Endometrium (tissue), 2 donors: ENCODE results near the gene TCF15.

Source experiments
- FAIRE-seq: peaks from 2 replicates; lab custom pipeline; 2012; peaks lifted over from hg19 to GRCh38; lab: Jason Lieb, UNC
- donor health status: control.
- donor health status: control.

TCF15 gene, protein sequence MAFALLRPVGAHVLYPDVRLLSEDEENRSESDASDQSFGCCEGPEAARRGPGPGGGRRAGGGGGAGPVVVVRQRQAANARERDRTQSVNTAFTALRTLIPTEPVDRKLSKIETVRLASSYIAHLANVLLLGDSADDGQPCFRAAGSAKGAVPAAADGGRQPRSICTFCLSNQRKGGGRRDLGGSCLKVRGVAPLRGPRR

DNA sequence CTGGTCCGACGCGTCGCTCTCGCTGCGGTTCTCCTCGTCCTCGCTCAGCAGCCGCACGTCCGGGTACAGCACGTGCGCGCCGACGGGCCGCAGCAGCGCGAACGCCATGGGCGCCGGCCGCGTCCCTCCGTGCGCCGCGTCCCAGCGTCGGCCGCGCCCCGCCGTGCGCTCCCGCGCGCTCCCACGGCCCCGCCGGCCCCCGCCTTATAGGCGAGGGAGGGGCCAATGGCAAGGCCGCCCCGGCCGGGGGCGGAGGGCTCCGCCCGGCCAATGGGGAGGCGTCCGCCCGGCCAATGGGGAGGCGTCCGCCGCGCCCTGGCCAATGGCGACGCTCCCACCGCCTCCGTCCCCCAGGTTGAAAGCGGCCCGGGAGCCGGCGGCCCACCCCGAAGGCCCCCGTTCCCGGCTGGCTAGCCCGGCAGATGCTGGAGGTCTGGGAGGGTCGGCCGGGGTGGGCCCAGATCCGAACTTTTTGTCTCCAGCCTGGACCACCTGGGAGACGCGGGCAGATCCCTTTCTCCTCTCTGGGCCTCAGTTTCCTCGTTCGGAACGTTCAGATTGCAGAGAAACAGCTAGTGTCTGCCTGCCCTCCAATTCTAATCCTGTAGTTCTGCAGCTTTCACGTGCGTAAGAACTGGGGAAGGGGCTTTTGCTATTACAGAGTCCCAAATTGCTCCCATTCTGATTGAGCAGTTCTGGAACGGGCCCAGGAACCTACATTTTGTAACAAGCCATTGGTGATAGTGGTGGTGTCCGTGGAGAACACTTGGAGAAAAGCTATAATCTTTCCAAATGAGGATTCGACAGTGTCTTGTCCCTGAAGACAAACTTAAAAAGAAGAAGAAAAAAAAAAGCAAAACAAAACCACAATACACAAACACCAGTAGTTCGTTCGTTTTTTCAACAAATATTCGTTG, at the start of gene TCF15:
Gene TCF15 (minus strand): TSS at position 180 of the 917 bp plus-strand sequence. CDS start 72 bp downstream, at position 108.
- FAIRE-seq: no peak

DNA sequence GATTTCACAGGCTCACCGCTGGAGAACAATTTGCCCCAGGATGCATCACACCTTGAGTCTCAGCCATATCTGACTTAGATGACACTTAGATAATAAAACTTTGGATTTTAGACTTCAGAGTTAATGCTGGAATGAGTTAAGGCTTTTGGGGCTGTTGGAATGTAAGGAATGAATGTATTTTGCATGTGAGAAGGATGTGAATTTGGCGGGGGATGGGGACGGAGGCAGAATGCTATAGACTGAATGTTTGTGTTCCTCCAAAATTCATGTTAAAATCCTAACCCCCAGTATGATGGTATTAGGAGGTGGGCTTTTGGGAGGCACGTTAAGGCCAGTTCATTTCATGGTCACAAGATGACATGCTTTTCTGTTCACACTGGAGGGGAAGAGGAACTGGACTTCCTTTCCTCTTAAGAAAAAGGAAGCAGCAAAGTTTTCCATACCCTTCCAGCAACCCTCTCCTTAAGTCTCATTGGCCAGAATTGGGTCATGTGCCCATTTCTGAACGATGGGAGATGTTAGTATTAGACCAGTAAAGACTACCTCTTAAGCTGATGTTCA, 48.7 kb upstream of the TCF15 start:
- FAIRE-seq: no peak

DNA sequence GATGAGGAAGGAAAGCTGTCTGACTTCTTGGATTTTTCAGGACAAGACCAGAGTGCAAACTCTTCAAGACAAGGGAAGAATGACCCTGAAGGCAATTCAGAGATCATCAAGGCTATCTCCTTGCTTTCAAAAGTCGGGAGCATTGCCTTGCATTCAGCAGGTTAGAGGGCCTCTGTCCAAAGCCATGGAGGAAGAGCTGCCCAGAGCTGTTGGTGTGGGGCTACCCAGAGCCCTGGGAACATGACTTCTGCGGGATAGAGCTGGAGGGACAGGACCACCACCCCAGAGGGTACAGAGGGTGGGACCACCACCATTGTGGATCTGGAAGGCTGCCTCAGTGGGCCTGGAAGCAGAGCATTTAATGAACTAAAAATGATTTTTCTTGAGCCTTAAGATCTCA, 48.1 kb upstream of the TCF15 start:
- FAIRE-seq: no peak

DNA sequence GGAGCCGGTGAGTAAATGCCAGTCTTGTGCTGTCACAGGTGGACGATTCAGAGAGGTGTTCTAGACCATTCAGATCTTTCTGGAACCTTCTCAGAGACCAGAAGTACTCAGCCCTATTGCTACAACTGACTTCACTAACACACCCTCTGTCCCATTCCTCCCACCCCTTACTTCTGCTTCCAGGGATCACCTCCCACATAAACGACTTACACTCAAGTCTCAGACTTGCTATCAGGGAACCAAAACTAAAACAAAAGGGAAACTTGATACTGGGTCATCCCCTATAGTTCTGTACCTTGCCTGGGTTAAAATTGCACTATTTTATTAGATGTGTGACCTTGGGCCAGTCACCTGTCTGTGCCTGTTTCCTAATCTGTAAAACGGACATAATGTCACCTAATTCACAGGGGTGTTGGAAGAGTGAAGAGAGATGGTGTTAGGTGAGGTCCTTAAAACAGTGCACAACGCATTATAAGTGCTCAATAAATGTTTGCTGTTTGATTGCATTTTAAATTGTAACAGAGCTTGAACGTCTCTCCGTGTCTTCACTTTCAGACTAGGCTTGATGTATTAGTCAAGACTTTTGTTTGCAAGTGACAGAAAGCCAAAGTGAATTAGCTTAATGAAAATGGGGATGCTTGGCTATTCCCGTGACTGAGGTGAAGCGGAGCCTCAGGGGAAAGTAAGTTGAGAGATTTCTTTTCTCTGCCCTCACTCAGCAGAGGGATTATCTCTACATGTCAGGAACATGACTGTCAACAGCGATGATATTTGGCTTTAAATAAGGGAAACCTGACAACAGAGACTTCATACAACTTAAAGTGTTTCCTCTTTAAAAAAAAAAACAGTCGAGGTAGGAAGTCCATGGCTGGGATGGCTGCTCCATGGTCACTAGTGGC, 45.9 kb upstream of the TCF15 start:
- FAIRE-seq: no peak

DNA sequence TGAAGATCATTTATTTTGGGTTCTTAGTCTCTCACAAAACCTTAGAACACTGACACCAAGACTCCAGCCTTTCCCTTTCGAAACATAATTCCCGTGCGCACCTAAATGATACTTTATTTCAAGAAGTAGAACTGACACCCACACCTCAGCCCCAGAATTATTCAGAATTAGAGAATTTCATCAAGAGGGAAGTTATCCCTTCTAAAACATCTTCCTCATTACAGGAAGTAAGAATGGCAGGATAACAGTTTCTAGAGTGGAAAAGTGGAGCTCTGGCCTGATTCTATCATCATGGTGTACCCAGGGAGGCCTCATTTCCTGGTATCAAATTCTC, 44.3 kb upstream of the TCF15 start:
- FAIRE-seq: no peak

DNA sequence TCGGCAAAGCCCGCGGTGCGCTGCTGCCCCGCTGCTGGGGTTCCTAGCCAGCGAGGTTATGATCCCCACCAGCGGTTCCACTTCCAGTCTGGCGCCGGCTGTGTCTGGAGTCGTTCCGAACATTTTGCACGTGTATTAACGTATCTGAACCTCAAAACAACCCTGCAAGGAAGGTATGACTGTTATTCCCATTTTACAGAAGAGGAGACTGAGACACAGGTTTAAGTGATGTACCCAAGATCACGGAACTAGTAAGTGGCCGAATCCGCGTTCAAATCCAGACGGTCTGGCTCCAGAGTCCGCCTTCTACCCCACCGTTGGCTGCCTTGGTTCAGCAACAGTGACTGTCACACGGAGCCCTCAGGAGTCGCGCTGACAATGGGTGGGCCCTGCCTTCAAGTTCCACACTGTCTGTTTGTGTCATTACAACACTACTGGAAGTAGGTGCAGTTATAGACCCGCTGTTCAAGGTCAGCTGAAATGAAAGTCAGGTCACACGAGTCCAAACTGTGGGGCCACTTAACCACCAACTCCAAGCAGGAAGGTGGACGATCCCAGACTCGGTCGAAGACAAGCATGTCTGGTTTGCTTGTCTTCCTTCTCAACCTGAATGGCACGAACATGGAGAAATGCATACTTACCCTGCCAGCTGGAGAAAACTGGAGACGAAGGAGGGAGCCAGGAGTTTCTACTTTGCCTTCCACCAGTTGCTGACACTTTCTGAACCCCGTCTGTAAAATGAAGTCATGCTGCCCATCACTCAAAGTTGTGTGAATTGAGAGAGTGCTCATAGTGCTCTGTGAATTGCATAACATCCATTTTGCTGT, 43.7 kb upstream of the TCF15 start:
- no peak for FAIRE-seq

DNA sequence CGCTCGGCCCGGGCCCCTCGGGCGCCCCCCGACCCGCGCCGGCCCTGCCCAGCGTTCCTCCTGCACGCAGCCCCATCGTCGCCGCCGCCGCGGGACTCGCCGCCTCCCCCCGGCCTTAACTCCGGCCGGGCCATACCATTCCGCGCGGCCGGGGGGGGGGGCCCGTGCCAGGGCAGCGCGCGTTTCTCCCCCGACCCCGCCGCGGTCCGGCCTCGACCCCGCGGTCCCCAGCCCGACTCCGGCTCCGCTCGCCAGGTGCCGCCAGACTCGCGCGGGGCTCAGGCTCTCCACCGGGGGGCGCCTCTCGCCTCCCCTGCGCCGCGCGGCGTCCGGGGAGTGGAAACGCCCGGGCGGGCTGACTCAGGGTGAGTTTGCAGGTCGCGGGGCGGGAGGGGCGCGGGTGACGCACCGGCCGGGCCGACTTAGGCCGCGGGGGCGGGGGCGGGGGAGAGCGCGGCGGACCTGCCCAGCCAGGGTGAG, 43.0 kb upstream of the TCF15 start, which contains the start of gene SRXN1:
Gene SRXN1 (minus strand): TSS at position 91 of the 480 bp plus-strand sequence. CDS start 15 bp downstream, at position 76.
- no peak for FAIRE-seq

DNA sequence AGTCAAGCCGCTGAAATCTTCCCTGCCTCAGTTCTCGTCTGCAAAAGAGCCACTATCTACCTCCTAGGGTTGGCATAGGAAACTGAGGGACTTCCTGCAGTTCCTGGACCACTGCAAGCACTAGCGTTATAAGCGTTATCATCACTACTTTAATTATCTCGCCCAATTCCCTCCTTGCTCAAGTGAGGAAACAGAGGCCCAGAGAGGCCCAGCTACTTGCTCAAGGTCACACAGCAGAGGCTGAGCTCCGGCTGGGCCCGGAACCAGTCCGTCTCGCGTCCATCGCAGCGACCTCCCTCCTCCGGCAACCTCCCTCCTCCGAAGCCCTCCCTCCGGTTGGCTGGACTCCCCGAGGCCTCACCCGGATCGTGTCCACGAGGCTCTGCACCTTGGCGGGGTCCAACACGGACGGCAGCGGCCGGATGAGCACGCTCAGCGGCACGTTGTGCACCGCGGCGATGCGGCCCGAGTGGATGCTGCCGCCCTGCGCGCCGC, 42.6 kb upstream of the TCF15 start:
- no peak for FAIRE-seq

DNA sequence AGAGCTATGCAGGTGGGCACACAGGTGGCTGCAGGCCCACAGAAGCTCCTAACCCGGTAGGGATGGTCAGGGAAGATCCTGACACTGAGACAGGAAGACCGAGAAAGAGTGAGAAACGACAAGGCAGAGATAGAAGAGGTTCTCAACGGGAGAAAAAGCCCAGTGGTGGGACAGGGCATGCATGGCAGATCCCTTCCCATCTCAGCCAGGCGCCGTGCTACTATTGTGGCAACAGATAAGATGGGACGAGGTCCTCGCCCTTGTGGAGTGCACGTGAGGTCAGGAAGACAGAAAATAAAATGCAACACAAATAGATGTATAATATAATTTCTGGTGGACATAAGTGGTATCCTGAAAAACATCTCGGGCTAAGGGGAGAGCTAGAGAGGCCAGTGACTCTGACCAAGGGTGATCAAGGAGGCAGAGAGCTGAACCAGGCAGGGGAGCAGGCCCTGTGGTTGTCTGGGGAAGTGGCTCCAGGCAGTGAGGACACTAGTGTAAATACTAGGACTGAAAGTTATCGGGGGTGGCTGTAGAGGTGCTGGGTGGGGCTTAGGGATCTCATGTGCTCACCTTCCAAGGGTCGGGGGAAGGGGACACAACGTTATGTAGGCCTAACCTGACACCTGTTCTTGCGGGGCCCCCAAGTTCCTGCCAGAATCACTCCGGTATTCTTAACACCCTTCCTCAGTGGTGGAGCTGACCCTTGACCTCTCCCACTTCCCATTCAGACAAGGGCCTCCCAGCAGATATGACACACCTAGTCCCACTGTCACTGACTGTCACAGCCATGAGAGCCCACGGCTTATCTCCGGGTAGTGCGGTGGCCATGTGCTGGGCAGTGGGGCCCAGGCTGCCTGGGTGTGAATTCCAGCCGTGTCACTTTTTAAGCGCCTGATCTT, 41.9 kb upstream of the TCF15 start:
- FAIRE-seq: no peak

DNA sequence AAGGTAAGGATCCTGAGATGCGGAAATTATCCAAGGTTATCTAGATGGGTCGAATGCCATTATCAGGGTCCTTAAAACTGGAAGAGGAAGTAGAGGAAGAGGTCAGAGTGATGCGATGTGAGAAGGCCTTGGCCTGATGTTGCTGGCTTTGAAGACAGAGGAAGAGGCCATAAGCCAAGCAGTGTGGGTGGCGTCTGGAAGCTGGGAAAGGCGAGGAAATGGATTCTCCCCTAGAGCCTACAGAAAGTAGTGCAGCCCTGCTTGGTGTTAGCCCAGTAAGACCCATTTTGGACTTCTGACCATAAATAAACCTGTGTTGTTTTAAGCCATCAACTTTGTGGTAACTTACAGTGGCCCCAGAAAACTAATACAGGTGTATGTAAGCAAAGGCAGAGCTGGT, 40.8 kb upstream of the TCF15 start:
- FAIRE-seq: no peak

DNA sequence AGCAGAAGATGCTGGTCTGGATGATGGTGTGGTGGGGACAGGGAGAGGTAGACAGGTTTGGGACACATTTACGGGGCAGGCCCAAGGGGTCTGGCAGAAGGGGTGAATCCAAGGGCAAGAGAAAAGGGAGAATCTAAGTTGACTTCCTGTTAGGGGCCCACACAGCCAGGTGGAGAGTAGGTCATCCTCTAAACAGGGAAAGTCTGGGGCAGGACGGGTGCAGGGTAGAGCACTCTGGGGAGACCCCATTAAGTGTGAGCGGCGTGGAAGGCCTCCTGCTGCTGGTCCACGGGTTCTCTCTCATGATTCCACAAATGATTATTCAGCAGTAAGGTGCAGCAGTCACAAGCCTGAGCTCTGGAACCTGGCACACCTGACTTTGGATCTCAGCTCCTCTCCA, 40.2 kb upstream of the TCF15 start:
- FAIRE-seq: no peak

DNA sequence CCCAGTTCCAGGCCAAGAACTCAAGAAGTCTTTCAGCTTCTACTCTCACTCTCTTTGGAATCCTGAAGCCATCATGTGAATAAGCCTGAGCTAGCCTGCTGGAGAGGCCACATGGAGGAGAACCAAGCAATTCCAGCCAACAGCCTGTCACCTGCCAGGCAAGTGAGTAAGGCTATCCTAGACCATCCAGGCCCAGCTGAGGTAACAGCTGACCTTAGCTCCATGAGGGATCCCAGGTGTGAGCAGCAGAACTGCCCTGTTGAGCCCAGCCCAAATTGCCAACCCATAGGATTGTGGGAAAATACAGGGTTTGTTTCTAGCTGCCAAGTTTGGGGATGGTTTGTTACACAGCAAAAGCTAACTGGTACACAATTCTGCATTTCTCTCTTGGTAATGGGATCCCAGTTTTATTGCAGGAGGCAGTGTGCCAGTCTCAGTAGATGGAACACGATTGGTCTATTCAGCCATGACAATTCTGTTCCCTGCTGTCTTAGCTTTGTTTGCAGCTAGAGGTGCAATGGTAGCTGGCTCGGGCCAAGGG, 37.4 kb upstream of the TCF15 start:
- FAIRE-seq: no peak

DNA sequence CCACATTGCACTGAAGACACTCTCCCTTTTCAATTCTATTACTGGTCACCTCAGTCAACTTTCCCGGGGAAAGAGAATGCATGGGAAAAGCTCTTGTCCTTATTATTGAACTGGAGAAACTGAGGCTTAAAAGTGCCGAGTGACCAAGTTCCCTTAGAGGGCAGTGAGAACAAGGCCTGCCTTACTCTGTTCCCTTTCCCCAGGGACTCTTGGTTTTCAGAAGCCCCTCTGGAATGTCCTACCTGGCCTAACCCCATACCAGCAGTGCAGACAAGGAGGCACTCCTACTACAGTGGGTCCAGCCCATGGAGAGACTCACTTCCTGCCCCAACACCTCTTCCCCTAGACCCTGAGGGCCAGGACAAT, 36.7 kb upstream of the TCF15 start:
- no peak for FAIRE-seq

DNA sequence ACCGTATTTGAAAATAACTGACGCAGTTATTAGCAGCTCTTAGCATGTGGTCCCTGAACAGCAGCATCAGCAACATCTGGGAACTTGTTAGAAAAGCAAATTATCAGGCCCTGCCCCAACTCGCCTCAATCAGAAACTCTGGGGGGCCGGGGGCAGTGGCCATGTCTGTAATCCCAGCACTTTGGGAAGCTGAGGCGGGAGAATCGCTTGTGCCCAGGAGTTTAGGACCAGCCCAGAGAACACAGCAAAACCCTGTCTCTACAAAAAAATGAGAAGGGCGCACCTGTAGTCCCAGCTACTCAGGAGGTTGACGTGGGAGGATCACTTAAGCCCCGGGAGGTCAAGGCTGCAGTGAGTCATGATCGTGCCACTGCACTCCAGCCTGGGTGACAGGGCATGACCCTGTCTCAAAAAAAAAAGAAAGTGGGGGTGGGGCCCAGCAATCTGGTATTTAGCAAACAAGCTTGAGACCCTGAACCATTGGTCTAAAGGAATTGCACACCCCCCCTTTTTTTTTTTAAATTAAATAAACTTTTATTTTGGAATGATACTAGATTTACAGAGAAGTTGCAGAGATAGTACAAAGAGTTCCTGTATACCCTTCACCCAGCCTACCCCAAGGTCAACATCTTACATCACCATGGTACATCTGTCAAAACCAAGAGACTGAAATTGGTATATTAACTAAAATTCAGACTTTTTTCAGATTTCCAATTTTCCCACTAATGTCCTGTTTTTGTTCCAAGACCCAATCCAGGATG, 36.2 kb upstream of the TCF15 start:
- FAIRE-seq: no peak

DNA sequence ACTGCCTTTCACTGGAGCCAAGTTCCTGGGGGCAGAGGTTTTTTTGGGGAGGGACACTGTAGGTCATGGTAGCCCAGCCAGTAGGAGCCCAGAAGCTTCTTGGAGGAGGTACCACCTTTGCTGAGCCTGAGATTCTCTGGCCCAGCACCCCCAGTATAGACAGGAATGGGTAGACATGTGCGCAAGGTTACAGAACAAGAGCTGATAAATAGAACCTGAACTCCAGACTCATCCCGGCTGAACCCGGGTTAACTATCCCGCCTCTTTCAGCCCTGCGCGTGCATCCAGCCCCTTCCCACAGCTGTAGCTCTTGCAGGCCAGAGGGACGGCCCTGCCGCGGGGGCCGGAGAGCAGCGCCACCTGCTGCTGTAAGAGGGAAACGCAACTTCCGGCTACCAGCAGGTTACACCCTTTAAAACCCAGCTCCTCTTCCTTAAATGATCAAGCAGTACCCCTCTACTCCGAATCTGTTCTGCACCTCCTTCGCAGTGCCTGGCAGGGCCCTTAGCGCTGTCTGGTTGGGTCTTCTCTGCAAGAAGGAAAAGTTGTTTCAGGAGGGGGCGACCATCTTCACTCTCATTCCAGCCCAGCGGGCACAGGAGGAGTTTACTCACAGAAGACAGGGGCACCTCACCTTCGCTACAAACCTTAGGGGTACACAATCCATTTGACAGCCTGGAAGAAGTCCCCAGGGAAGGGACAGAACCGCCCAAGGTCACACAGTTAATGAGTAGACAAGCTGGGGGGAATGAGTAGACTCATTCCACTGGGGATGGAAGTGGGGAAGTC, 35.4 kb upstream of the TCF15 start:
- no peak for FAIRE-seq

DNA sequence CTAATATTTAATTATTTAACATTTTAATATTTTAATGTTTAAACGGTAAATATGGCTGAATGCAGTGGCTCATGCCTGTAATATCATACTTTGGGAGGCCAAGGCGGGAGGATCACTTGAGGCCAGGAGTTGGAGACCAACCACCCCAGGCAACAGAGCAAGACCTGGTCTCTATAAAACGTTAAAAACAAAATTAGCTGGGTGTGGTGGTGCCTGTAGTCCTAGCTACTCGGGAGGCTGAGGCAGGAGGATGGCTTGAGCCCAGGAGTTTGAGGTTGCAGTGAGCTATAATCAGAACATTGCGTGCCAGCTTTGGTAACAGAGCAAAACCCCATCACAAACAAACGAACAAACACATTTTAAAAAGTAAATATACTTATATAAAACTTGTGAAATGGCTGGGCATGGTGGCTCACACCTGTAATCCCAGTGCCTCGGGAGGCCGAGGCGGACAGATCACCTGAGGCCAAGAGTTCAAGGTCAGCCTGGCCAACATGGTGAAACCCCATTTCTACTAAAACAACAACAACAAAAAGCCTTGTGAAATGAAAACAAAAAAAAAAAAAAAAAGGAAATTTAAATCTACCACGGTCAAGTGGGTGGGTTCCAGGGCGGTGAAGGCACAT, 34.7 kb upstream of the TCF15 start:
- no peak for FAIRE-seq

DNA sequence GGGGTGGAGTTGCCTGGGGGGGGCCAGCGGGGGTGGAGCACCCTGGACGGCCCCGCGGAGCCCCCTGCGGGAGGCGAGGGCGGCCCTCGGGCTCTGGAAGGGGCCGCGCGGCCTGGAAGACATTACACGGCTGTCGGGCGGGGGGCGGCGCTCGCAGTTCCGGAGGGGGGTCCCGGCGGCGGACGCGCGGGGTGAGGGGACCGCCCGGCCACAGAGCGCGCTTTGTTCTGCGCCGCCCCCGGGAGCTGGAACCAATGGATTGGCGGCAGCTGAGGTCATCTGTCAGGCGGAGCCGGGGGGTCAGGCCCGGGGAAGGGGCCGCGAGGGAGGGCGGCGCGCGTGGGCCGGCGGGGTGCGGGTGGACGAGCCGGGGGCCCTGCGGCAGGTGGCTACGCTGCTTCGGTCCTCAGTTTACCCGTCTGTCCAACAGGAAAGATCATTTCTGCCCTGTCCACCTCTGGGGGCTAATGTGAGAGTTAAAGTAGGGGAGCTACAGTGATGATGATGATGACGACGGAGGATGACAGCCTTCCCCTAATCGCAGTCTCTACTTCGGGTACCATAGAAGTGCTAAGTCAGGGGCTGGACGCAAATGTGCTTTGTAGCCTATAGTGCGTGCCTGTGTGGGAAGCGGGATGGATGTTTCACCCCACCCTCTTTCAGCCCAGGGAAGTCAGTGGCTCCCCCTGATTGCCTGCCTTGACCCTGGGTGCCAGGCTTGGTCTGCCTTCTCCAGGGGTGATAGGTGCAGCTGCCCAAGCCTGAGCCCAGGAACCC, 32.5 kb upstream of the TCF15 start:
- FAIRE-seq: no peak
